GM12874 (cell line): ENCODE measurements around the gene CHCHD3.

Source experiments
- CTCF ChIP-seq: IDR thresholded peaks from 2 replicates; pipeline ENCODE4 v1.5.1; 2011; ENCODE audit warnings: low read depth, mild to moderate bottlenecking, control low read depth, low read length, moderate library complexity; ENCODE audit not compliant: insufficient read depth

The CHCHD3 gene

GRCh38 chr7:133077394-133077793 is 4.5 kb downstream of the CHCHD3 start:
- no peak for TF ChIP-seq CTCF

- TF ChIP-seq CTCF, result no peak
Measured at GRCh38 chr7:133076142-133076541, 5.7 kb downstream of the CHCHD3 start.

GRCh38 chr7:133071506-133071905 is 10.4 kb downstream of the CHCHD3 start:
- TF ChIP-seq CTCF, result no peak

- TF ChIP-seq CTCF, result no peak
Measured at GRCh38 chr7:133070562-133070961, 11.3 kb downstream of the CHCHD3 start.

- TF ChIP-seq CTCF, result no peak
Measured at GRCh38 chr7:133065301-133065700, 16.6 kb downstream of the CHCHD3 start.

GRCh38 chr7:133064082-133064820 is 17.6 kb downstream of the CHCHD3 start:
- TF ChIP-seq CTCF, result no peak

- TF ChIP-seq CTCF, result no peak
Measured at GRCh38 chr7:133061792-133062191, 20.1 kb downstream of the CHCHD3 start.
